Upper lobe of left lung (tissue), 4 donors: Measurements from ENCODE around the gene CACNA1H.

ENCODE experiments used
- POLR2A ChIP-seq, 4 donors: fragments of 450-650 bp; IDR thresholded peaks; one replicate each; pipeline ENCODE4 v1.5.1; 2016 to 2017; ENCODE audit warnings: antibody characterized with exemption in 4 of 4, mild to moderate bottlenecking in 2 of 4
- TF ChIP-seq, protein P1 (sequence below), 6 experiments: fragments of 450-650 bp in 4 of 6; fragments of 200-600 bp in 2 of 6; sonication (generic) in 2 of 6; IDR thresholded peaks; one replicate each; pipeline ENCODE4 v1.5.1; 2016 to 2019; ENCODE audit warnings: antibody characterized with exemption in 6 of 6

DNA sequence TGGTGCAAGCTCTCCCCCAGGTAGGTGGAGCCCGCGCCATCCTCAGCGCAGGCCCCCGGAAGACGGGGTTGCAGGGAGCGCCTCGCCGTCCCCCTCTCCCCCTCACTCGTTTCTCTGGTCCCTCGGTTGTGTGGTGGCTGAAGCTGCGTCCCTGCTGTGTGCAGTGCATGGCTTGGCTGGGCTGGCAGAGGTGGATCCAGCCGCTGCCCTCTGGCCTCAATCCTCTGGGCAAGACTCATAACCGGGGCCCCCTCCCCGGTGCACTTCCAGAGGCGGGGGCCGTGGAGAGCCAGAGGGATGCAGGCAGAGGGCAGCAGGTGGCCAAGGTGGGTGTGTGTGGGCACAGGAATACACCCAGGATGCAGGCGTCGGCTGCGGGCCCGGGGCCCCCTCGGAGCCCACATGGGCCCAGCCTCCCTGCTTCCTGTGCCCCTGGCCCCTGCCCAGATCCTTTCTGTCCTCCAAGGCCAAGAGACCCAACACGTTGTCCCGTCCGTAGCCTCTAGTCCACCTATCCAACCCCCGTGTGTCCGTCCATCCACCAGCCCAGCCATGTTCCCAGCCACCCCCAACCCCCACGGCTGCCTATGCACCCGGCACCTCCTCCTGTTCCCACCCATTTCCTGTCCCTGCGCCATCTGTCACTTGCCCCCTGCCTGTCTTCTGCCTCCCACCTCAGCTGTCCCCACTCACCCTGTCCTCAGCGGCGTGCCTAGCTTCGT is 62.8 kb downstream of the CACNA1H start:
- TF ChIP-seq, protein P1, sequence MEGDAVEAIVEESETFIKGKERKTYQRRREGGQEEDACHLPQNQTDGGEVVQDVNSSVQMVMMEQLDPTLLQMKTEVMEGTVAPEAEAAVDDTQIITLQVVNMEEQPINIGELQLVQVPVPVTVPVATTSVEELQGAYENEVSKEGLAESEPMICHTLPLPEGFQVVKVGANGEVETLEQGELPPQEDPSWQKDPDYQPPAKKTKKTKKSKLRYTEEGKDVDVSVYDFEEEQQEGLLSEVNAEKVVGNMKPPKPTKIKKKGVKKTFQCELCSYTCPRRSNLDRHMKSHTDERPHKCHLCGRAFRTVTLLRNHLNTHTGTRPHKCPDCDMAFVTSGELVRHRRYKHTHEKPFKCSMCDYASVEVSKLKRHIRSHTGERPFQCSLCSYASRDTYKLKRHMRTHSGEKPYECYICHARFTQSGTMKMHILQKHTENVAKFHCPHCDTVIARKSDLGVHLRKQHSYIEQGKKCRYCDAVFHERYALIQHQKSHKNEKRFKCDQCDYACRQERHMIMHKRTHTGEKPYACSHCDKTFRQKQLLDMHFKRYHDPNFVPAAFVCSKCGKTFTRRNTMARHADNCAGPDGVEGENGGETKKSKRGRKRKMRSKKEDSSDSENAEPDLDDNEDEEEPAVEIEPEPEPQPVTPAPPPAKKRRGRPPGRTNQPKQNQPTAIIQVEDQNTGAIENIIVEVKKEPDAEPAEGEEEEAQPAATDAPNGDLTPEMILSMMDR (IDR thresholded peaks at IDR 0.05), result no peak
- no peak for TF ChIP-seq POLR2A (IDR thresholded peaks at IDR 0.05)
